Kidney glomerular epithelial cell (primary cell): ENCODE measurements around the gene TAPBPL.

Experiments
- DNase-seq: peaks from one replicate; lab custom pipeline; 2025; lab: John Stamatoyannopoulos, UW

Gene TAPBPL

DNA sequence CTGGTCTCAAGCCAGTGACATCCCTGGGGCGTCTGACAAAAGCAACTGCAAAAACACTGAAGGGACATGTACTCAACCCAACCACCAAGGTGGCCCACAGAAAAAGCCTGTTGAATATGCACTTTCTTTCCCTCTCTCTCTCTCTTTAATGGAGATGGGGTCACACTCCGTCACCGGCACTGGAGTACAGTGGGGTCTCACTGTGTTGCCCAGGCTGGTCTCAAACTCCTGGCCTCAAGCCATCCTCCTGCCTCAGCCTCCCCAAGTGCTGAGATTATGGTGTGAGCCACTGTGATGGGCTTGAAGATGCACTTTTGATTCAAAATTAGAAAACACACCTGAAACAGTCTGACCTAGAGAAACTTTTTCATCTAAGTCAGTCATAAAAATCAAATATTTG lies 14.3 kb upstream of the TAPBPL start:
- DNase-seq, result no peak

DNA sequence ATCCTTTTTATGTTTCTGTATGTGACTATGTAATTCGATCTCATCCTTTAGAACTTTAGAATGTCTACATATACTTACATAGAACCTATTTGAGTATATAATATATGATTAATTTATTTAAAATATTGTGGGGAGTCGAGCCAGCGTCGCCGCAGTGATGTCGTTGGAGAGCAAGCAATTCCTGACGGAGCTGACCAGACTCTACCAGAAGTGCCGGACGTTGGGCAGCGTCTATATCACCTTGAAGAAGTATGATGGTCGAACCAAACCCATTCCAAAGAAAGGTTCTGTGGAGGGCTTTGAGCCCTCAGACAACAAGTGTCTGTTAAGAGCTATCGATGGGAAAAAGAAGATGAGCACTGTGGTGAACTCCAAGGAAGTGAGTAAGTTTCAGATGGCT lies 13.5 kb upstream of the TAPBPL start:
- DNase-seq, result no peak

DNA sequence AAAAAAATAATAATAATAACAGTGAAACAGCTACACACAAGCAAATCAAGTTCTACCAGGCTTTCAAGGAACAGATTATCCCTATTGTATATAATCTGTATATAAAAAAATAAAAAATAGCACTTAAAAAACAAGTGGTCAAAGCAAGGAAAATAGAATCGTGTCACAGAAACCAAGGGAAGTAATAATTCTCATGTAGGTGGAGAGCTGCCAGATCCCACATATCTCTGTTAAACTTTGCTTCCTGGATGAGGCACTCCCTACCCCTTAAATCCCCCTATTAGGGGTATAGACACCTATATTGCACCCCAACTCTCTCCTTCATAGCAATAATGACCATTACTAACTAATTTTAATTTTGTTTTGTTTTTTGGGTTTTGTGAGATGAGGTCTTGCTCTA lies 11.5 kb upstream of the TAPBPL start:
- DNase-seq, result no peak

DNA sequence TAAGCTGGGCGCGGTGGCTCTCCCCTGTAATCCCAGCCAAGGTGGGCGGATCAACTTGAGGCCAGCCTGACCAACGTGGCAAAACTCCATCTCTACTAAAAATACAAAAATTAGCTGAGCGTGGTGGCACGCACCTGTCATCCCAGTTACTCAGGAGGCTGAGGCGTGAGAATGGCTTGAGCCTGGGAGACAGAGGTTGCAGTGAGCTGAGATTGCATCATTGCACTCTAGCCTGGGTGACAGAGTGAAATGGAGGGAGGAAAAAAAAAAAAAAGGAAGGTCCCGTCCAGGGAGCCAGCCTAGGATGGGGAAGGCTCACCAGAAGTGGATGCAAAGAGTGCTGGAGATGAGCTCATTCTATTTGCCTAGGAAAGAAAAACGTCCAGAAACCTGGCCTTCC lies 9.0 kb upstream of the TAPBPL start:
- no peak for DNase-seq

DNA sequence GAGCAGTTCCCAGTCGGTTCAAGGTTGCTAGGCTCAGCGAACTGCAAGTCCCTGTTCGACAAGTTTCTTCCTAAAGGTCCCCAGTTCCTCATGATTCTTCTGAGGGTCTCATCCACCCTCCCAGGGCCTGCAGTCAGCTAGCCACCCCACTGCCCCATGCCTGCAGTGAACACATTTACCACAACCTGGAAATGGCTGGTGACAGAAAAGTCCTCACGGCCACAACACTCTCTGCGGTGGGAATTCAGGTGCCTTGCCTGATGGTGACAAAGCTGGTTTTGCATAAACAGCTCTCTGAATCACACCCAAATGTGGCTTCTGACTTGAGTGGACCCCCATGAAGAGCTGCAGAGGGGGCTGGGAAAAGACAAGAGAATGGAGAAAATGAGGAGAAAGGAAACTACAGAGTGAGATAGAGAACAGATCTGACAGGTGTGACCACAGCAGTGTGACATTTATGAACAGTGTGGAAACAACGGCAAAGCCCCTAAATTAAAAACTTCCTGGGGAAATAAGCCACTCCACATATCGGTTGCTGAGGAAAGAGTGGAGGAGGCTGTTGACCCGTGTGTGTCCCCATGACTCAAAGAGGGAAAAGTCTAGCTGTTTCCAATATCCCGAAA lies 8.4 kb upstream of the TAPBPL start:
- DNase-seq, result no peak

DNA sequence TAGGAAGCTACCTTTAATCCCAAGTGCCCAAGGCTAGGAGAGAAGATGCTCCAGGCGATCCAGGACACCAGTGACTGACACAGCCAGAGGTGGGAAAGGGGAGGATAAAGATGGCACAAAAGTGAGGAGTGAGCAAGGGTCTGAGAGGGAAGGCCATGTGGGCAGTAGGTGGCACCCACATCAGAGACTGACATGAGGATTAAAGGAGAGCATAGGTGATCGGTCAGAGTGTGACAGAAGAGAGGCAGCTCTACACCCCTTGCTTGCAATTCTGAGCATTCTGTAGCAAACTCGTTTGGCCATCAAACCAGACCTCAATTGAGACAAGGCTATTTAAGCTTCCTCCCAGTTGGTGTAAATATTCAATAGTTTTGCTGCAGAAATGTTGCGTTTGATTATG lies 7.8 kb upstream of the TAPBPL start:
- no peak for DNase-seq

DNA sequence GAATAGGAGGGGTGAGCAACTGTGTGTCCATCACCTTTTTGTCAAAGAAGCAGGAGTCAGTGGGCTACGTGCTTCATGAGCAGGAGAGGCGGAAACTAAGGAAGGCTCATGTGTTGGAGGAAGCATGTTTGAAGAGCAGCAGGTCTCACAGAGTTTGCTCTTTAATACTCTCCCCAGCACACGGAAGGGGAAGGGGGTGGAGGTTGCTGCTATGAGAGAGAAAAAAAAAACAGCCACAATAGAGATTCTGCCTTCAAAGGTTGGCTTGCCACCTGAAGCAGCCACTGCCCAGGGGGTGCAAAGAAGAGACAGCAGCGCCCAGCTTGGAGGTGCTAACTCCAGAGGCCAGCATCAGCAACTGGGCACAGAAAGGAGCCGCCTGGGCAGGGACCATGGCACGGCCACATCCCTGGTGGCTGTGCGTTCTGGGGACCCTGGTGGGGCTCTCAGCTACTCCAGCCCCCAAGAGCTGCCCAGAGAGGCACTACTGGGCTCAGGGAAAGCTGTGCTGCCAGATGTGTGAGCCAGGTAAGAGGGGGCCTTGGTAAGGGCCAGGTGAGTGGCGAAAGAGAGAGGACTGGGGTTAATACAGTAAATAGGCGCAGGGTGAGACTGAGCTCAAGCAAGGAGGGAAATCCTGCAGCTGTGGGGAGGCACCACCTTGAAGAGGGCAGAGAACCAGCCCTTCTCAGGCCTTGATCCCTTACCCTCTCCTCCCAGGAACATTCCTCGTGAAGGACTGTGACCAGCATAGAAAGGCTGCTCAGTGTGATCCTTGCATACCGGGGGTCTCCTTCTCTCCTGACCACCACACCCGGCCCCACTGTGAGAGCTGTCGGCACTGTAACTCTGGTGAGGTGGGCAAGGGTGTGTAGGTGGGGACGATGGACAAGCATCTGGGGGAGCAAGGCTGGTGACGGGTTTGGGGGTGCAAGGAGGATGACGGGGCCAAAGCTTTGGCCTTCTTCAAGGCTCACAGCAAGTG lies 6.8 kb upstream of the TAPBPL start, which contains the start of gene CD27:
TSS of gene CD27 (plus strand) at position 252 of the 985 bp plus-strand sequence. CDS start at position 393, 141 bp downstream.
- no peak for DNase-seq

DNA sequence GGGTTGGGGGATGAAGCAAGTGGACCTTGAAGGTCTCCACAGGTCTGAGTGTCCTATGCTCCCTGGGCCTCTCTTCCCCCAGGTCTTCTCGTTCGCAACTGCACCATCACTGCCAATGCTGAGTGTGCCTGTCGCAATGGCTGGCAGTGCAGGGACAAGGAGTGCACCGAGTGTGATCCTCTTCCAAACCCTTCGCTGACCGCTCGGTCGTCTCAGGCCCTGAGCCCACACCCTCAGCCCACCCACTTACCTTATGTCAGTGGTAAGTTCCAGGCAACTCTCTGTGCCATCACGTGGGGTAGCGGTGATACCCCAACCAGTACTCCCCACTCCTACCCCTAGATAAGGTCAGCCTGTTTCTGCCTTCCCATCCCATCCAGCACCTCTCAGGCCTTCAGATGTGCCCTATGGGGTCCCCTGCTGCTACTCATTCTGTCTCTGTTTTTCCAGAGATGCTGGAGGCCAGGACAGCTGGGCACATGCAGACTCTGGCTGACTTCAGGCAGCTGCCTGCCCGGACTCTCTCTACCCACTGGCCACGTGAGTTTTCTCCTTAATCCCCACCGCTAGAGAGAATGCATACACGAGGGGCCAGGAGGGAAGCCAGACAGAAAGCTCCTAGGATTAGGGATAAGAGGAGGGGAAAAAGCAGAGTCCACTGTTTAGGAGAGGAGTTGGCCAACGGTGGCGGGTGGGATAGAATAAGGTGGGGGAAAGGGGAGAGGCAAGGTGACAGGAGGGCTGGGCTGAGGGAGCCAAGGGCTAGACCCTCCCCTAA lies 1.6 kb upstream of the TAPBPL start:
- no peak for DNase-seq

DNA sequence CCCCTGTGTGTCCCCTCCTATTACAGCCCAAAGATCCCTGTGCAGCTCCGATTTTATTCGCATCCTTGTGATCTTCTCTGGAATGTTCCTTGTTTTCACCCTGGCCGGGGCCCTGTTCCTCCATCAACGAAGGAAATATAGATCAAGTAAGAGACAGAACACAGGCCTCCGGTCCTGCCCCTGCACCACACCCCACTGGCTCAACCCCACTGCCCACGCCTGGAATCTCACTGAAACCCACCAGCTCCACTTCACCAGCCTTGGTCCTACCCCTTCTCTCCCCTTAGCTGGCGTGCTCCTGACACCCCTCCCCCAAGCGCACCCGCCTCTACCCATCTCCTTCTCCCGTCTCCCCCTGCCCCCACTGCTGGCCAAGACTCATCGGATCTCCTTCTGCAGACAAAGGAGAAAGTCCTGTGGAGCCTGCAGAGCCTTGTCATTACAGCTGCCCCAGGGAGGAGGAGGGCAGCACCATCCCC lies 934 bp upstream of the TAPBPL start:
- no peak for DNase-seq

DNA sequence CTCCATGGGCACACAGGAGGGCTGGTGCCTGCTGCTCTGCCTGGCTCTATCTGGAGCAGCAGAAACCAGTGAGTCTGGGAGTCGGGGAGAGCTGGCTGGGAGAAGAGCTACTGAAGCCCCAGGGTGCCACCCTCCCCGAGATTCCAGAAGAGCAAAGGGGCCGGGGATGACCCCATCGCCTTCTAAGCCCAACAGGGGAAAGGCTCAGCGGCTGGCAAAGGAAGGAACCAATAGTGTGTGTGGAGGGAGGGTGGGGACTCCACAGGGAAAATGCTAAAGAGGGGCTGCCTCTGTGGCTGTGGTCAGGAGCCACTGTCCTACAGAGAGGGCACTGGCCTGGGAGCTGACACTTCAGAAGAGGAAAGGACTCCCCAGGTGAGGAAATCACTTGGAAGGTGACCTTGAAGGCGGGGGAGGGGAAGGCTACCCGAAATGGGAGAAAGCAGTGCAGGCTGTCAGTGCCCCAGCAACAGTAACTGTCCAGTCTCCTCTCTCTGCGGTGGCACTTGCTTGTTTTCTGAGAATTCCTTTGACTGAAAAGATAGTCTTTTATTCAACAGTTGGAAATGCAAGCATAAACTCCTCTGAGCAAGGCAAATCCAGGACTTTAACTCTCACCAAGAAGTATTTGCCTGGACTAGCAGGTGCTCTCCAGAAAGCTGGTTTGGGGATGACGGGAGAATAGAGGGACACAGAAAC lies 552 bp downstream of the TAPBPL start:
- no peak for DNase-seq

DNA sequence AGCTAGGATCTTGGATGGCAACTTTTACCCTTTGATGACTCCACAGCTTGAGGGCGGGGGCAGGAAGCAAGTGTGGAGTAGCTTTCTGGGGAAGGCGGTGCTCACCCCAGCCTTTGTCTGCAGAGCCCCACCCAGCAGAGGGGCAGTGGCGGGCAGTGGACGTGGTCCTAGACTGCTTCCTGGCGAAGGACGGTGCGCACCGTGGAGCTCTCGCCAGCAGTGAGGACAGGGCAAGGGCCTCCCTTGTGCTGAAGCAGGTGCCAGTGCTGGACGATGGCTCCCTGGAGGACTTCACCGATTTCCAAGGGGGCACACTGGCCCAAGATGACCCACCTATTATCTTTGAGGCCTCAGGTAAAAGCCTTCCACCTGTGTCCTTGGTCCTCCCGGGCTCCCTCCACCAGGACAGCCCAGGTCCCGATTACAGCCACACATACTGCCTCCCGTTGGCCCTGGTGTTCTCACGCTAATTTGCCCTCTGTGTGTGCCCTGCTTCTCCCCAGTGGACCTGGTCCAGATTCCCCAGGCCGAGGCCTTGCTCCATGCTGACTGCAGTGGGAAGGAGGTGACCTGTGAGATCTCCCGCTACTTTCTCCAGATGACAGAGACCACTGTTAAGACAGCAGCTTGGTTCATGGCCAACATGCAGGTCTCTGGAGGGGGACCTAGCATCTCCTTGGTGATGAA lies 1.2 kb downstream of the TAPBPL start:
- DNase-seq, result no peak

DNA sequence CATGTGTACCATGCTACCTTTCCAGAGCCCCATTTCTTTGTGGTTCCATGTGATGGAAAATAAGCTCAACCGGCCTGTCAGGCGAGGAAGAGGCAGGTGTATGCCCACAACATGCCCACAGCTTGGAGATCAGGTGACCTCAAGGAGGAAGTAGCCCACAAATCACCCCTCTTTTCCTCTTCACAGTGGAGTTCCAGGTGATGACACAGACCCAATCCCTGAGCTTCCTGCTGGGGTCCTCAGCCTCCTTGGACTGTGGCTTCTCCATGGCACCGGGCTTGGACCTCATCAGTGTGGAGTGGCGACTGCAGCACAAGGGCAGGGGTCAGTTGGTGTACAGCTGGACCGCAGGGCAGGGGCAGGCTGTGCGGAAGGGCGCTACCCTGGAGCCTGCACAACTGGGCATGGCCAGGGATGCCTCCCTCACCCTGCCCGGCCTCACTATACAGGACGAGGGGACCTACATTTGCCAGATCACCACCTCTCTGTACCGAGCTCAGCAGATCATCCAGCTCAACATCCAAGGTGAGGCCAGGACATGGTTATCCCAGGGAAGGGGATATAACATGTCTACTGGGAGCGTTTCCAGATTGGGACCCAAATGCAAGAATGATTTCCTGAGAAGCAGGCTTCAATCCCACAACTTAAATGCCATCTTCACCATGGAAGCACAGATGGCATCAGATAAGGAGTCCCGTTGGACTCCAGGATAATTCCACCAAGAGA lies 5.5 kb downstream of the TAPBPL start:
- no peak for DNase-seq

DNA sequence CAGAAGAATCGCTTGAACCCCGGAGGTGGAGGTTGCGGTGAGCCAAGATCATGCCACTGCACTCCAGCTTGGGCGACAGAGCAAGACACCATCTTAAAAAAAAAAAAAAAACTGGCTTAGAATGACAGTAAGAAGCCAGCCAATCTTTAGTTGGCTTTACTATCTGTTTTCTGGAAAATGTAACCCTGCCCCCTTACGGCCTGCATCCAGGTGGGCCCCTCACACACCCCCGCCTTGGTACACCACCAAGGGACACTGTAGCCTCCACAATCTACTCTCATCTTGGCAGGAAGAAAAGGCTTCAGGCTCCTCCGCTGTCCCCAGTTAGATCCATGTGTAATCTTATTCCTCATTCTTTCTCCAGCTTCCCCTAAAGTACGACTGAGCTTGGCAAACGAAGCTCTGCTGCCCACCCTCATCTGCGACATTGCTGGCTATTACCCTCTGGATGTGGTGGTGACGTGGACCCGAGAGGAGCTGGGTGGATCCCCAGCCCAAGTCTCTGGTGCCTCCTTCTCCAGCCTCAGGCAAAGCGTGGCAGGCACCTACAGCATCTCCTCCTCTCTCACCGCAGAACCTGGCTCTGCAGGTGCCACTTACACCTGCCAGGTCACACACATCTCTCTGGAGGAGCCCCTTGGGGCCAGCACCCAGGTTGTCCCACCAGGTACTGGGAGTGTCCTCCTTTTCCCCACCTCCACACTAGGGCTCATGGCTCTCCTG lies 6.6 kb downstream of the TAPBPL start:
- no peak for DNase-seq

DNA sequence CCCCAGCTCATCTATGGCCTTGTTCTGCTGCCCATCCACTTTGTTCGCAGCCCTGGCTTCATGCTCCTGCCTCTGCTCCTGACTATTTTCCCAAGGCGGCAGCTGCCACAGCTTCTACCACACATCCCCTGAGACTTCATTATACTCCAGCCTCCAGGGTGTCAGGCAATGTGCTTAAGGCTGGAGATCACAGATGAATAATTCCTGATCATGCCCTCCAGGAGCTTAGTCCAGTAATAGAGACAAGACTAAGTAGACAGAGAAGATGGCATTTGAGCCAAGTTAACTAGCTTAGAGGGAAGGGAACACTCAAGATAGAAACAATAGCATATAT lies 7.1 kb downstream of the TAPBPL start:
- no peak for DNase-seq

DNA sequence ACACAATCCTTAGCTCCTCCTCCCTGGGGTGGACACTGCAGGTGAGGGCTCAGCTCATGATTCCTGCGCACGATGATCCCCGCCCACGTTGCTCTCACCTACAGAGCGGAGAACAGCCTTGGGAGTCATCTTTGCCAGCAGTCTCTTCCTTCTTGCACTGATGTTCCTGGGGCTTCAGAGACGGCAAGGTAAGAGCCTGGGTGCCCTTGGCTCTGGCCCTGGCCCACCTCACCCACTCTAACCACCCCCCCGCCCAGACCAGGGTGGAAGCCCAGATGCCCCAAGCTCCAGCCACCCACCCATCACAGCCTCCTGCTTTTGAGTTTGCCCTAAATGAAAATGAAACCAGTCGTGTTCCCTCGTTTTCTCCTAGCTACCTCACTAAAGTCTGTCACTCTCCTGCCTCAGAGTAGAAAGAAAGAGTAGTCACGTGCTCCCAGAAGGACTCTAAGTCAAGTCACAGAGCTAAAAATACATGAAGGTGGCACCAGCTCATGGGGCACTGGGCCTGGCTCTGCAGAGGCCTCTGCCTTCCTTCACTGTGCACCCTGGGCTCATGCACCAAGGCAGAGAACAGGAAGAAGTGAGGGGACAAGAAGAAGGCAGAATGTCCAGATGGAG lies 9.0 kb downstream of the TAPBPL start:
- no peak for DNase-seq

DNA sequence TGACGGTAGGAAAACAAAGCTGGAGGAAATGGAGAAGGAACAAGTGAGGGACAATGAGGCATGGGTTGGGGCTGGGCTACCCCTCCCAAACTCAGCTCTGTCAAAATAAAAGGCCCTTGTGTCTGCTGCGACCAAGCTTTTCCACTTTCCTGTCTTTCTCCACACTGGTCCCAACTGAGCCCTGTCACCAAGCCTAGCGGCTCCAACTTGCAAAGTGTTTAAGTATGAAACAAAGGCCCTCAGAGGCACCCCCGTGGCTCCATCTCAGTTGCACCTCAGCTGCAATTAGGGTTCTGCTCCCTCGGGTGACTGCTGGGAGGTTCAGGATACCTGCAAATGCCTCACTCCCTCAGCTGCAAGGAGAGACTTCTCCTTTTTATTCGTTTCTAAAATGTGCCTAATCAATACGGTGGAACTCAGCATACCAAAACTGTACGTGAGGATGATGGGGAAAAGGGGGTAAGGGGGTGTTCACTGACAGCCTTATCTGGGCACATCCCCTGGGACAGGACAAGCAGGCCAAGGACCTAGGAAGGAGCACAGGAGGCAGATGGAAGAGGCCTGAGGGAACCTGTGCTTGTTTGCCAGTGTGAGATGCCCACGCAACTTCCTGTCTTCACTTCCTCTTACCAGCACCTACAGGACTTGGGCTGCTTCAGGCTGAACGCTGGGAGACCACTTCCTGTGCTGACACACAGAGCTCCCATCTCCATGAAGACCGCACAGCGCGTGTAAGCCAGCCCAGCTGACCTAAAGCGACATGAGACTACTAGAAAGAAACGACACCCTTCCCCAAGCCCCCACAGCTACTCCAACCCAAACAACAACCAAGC lies 9.8 kb downstream of the TAPBPL start:
- no peak for DNase-seq

DNA sequence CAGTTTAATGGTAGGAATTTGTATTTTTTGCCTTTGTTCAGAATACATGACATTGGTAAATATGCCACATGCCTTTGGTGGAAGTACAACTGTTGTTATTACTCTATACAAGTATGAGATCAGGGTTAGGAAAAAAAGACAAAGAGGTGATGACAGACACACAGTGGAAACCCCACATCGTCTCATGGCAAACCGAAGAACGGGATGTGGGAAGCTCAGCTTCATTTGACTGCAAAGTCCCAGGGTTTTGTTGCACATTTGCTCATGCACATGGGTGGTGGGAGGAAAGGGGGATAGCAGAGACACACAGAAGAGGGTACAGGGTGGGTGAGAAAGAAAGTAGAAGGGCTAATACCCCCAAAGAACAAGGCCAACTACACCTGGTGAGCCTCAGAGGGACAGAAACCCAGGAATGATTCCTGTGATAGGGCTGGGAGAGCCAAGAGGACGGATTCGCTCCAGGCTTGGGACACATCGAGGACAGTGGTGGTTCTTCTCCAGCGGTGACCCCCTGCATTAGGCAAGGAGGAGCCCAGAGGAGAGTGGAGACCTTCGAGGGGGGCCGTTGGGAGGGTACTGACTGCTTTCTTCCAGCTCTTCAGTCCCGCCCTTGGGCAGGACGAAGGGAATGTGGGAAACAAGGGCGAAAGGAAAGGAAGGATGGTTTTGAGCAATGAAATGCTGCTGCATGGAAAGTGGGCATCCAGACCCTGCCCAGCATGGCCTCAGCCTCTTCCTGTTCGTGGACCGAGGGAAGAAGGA lies 10.6 kb downstream of the TAPBPL start:
- DNase-seq, result no peak

DNA sequence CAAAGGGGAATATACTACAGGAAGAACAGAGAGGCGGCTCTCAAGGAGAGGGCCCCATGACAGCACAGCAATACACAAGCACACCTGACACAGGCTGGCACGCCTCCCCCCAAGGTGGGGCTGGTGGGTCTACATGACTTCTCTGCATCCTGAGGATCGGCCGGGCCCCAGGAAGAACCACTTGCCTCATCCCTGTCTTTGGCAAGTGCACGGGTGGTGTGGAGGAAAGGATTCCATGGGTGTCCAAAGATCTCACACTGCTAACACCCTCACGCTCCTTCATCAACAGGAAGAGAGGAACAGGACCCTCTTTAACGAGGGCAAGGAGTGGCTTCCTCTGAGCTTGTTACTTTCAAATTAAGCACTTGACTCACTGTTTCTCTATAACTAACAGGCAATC lies 11.4 kb downstream of the TAPBPL start:
- DNase-seq, result no peak
